Keratinocyte (primary cell): ENCODE measurements around the gene FAM53B.

Source experiments
- CTCF ChIP-seq, 3 experiments: IDR thresholded peaks in 1 of 3; conservative IDR thresholded peaks in 1 of 3; optimal IDR thresholded peaks in 1 of 3; 2 replicates in 2 of 3; 3 replicates in 1 of 3; pipeline versions ENCODE3 to v1.5.1; 2011; ENCODE audit warnings: low read length in 3 of 3, mild to moderate bottlenecking in 3 of 3, moderate library complexity in 2 of 3, control low read depth in 1 of 3, inconsistent platforms in 1 of 3; ENCODE audit not compliant: insufficient read depth in 2 of 3; ENCODE audit errors: extremely low read depth in 1 of 3
- EZH2 ChIP-seq: IDR thresholded peaks from one replicate; pipeline ENCODE4 v1.6.1; 2012; ENCODE audit warnings: inconsistent platforms, mild to moderate bottlenecking, low read length, moderate library complexity

GRCh38 chr10:124598773-124599587, 145.2 kb downstream of the FAM53B start:
- TF ChIP-seq CTCF (optimal IDR thresholded peaks at IDR 0.05 in 1 of 3, IDR thresholded peaks at IDR 0.05 in 1 of 3, conservative IDR thresholded peaks at IDR 0.05 in 1 of 3; ENCODE audit: extremely low read depth in 1 of 3, insufficient read depth in 2 of 3, low read length in 3 of 3): no peak
- TF ChIP-seq EZH2: no peak
